Endothelial cell (in vitro differentiated cells): ENCODE measurements around the gene ZNF618. TPM values are rescaled to one million over a fixed set of nuclear protein-coding genes. Genes with fewer than 3 reads are reported as not detected.

ENCODE experiments used
- DNase-seq: peaks from one replicate; pipeline ENCODE4 v3.0.0; 2021; ENCODE audit warnings: low spot score
- H3K27ac Mint-ChIP-seq: one replicate; pipeline ENCODE4 v1.8.0; 2021; ENCODE audit warnings: mixed read lengths, inconsistent platforms; ENCODE audit not compliant: unreplicated experiment
- H3K27me3 Mint-ChIP-seq: one replicate; pipeline ENCODE4 v1.8.0; 2021; ENCODE audit warnings: mild to moderate bottlenecking, moderate library complexity, mixed read lengths, inconsistent platforms; ENCODE audit not compliant: unreplicated experiment
- H3K36me3 Mint-ChIP-seq: one replicate; pipeline ENCODE4 v1.8.0; 2021; ENCODE audit warnings: mild to moderate bottlenecking, low read depth, mixed read lengths, inconsistent platforms; ENCODE audit not compliant: unreplicated experiment
- H3K4me1 Mint-ChIP-seq: one replicate; pipeline ENCODE4 v1.8.0; 2021; ENCODE audit warnings: mild to moderate bottlenecking, mixed read lengths, inconsistent platforms; ENCODE audit not compliant: unreplicated experiment
- H3K4me3 Mint-ChIP-seq: one replicate; pipeline ENCODE4 v1.8.0; 2021; ENCODE audit warnings: mild to moderate bottlenecking, mixed read lengths, inconsistent platforms; ENCODE audit not compliant: unreplicated experiment
- H3K9me3 Mint-ChIP-seq: one replicate; pipeline ENCODE4 v1.8.0; 2021; ENCODE audit warnings: mixed read lengths, inconsistent platforms; ENCODE audit not compliant: unreplicated experiment
- total RNA-seq: library from RNA; stranded (reverse); fragmentation: NEBNext Ultra II Directional; extraction: Animal tissue kit (Norgen Biotek cat#: 25700); gene quantifications from one replicate; pipeline ENCODE4 v1.2.1, GENCODE V29; 2021; ENCODE audit not compliant: unreplicated experiment
- TF ChIP-seq, protein P1 (sequence below): fragments of 200-600 bp; sonication (generic); IDR thresholded peaks from one replicate; pipeline ENCODE4 v1.5.0; 2021; ENCODE audit warnings: antibody characterized with exemption; ENCODE audit not compliant: unreplicated experiment

The ZNF618 gene
- total RNA-seq, 1 donor from 2014 or later: 35.0 TPM

DNA sequence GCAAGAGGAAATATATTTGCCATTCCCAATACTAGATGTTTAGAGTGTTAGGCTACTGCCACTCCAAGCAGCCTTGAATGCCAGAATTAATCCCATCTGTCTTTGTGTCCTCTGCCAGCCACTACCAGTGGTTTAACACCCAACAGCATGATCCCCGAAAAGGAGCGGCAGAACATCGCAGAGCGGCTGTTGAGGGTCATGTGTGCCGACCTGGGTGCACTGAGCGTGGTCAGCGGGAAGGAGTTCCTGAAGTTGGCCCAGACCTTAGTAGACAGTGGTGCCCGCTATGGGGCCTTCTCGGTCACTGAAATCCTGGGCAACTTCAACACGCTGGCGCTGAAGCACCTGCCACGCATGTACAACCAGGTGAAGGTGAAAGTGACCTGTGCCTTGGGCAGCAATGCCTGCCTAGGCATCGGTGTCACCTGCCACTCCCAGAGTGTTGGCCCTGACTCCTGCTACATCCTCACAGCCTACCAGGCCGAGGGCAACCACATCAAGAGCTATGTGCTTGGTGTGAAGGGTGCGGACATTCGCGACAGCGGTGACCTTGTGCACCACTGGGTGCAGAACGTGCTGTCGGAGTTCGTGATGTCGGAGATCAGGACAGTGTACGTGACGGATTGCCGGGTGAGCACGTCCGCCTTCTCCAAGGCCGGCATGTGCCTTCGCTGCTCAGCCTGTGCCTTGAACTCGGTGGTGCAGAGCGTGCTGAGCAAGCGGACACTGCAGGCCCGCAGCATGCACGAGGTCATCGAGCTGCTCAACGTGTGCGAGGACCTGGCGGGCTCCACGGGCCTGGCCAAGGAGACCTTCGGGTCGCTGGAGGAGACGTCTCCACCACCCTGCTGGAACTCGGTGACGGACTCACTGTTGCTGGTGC is 172.7 kb downstream of the ZNF618 start:
- Mint-ChIP-seq H3K9me3 (no peaks in the 10 kb centered on the region), H3K27me3 (peaks cover 3% of the 10 kb centered on the region), H3K4me1 (no peaks in the 10 kb centered on the region), H3K27ac (no peak overlapping the region), H3K4me3 (no peak overlapping the region), H3K36me3 (peaks cover 32% of the 10 kb centered on the region)
- TF ChIP-seq, protein P1, sequence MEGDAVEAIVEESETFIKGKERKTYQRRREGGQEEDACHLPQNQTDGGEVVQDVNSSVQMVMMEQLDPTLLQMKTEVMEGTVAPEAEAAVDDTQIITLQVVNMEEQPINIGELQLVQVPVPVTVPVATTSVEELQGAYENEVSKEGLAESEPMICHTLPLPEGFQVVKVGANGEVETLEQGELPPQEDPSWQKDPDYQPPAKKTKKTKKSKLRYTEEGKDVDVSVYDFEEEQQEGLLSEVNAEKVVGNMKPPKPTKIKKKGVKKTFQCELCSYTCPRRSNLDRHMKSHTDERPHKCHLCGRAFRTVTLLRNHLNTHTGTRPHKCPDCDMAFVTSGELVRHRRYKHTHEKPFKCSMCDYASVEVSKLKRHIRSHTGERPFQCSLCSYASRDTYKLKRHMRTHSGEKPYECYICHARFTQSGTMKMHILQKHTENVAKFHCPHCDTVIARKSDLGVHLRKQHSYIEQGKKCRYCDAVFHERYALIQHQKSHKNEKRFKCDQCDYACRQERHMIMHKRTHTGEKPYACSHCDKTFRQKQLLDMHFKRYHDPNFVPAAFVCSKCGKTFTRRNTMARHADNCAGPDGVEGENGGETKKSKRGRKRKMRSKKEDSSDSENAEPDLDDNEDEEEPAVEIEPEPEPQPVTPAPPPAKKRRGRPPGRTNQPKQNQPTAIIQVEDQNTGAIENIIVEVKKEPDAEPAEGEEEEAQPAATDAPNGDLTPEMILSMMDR: no peak
- DNase-seq: no peak

DNA sequence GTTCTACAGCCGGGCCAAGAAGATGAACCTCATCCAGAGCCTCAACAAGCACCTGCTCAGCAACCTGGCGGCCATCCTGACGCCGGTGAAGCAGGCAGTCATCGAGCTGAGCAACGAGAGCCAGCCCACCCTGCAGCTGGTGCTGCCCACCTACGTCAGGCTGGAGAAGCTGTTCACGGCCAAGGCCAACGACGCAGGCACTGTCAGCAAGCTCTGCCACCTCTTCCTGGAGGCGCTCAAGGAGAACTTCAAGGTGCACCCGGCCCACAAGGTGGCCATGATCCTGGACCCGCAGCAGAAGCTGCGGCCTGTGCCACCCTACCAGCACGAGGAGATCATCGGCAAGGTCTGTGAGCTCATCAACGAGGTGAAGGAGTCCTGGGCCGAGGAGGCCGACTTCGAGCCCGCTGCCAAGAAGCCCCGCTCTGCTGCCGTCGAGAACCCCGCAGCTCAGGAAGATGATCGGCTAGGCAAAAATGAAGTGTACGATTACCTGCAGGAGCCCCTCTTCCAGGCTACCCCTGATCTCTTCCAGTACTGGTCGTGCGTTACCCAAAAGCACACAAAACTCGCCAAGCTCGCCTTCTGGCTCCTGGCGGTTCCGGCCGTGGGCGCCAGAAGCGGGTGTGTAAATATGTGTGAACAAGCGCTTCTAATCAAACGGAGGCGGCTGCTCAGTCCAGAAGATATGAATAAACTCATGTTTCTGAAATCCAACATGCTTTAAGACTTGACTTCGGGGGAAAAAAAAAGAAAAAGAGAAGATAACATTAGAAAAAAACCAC is 173.5 kb downstream of the ZNF618 start:
- Mint-ChIP-seq H3K9me3 (no peaks in the 10 kb centered on the region), H3K27ac (no peak overlapping the region), H3K4me1 (no peaks in the 10 kb centered on the region), H3K36me3 (peaks cover 32% of the 10 kb centered on the region), H3K4me3 (no peak overlapping the region), H3K27me3 (peaks cover 3% of the 10 kb centered on the region)
- no peak for DNase-seq
- TF ChIP-seq, protein P1: no peak

DNA sequence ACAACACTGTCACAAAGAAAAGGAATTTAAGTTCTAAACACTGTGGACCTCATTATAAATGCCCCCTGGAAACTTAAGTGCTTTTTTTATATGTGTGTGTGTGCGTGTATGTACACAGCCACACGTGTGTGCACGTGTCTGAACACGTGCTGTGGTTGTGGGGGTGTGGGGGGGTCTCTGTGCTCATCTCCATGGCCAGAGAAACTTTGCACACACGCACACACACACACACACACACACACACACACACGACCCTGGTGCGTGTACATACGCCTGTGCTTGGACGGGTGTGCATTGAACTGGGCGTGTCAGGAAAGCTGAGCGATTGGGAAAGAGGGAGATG is 174.1 kb downstream of the ZNF618 start:
- no peak overlapping the region for H3K27ac Mint-ChIP-seq
- no peaks in the 10 kb centered on the region for H3K4me1 Mint-ChIP-seq
- H3K4me3 Mint-ChIP-seq: no peak overlapping the region
- peaks cover 32% of the 10 kb centered on the region for H3K36me3 Mint-ChIP-seq
- TF ChIP-seq, protein P1: no peak
- H3K9me3 Mint-ChIP-seq: no peaks in the 10 kb centered on the region
- no peak for DNase-seq
- peaks cover 3% of the 10 kb centered on the region for H3K27me3 Mint-ChIP-seq

DNA sequence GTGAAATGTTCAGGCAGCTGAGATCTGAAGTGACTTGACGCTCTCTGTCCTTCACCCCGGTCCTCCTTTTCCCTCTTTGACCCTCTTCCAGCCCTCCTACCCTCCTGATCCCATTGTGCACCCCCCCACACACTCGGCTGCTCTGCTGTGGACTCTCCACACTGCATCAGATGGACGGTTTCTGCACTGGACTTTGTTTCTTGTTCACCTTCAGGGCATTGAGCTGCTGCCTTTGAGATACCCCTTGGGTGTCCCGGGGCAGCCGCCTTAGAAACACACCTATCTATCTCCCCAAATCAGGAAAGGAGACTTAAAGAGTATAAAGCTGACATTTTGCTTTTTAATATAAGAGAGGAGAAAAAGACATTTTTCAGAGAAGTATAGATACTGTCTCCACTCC is 174.5 kb downstream of the ZNF618 start:
- Mint-ChIP-seq H3K27ac (no peak overlapping the region), H3K4me3 (no peak overlapping the region), H3K36me3 (peaks cover 32% of the 10 kb centered on the region), H3K27me3 (peaks cover 3% of the 10 kb centered on the region), H3K4me1 (no peaks in the 10 kb centered on the region), H3K9me3 (no peaks in the 10 kb centered on the region)
- no peak for DNase-seq
- TF ChIP-seq, protein P1: no peak

DNA sequence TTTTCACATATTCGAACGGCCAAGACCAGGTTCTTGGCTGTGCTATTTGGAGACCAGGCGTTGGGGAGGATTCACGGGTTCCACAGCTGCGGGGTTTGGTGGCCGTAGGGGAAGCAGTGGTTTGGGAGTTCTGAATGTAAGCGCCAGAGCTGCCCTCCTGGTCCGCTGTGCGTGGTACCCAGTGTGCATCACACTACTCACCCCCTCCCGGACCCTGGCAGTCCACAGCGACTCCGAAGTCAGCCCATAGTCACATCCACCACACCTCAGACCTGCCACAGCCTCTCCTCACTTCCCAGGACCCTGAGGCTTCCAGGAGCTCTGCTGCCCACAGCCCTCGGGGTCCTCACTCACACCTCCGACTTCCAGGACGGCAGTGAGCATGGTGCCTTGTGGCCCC is 175.2 kb downstream of the ZNF618 start:
- H3K36me3 Mint-ChIP-seq: peaks cover 32% of the 10 kb centered on the region
- H3K27me3 Mint-ChIP-seq: peaks cover 5% of the 10 kb centered on the region
- no peak overlapping the region for H3K4me3 Mint-ChIP-seq
- no peak for DNase-seq
- H3K4me1 Mint-ChIP-seq: no peaks in the 10 kb centered on the region
- no peak overlapping the region for H3K27ac Mint-ChIP-seq
- no peaks in the 10 kb centered on the region for H3K9me3 Mint-ChIP-seq
- TF ChIP-seq, protein P1: no peak
